ENCODE measurements around the gene PLEKHA7. TPM values are rescaled to one million over a fixed set of nuclear protein-coding genes. Genes with fewer than 3 reads are reported as not detected.

PLEKHA7 gene
- total RNA-seq, 1 donor from 2014 or later: 37.5 TPM

DNA sequence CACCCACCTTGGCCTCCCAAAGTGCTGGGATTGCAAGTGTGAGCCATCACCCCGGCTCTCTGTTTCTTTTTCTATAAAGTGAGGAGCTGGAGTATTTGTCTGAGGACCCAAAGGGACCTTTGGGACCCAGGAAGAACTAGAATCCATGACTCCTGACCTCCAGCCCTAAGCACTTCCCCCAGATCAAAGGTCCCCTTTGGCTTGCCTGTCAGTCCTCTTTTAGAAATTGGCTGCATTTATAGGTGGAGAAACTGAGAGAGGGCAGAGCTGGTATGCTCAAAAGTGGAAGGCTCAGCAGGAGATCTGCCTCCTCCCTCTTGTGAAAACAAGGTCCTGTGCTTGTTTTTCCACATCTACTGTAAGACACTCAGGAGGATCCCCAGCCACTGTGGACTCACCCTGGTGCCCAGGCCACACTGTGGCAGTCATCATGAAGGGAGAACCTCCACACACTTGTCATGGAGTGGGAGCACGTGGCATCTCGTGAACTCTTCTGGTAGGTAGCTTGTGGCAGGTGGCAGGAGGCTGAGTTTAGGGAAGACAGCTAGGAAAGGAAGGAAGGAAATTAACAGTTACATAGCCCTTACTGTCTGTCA is 12.4 kb upstream of the PLEKHA7 start:
- H3K4me3 ChIP-seq (ENCODE audit: low read depth, low read length): no peak overlapping the region
- DNase-seq (ENCODE audit: low read depth): no peak
- TF ChIP-seq, protein P1, sequence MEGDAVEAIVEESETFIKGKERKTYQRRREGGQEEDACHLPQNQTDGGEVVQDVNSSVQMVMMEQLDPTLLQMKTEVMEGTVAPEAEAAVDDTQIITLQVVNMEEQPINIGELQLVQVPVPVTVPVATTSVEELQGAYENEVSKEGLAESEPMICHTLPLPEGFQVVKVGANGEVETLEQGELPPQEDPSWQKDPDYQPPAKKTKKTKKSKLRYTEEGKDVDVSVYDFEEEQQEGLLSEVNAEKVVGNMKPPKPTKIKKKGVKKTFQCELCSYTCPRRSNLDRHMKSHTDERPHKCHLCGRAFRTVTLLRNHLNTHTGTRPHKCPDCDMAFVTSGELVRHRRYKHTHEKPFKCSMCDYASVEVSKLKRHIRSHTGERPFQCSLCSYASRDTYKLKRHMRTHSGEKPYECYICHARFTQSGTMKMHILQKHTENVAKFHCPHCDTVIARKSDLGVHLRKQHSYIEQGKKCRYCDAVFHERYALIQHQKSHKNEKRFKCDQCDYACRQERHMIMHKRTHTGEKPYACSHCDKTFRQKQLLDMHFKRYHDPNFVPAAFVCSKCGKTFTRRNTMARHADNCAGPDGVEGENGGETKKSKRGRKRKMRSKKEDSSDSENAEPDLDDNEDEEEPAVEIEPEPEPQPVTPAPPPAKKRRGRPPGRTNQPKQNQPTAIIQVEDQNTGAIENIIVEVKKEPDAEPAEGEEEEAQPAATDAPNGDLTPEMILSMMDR (conservative IDR thresholded peaks at IDR 0.05; ENCODE audit: low read depth, low read length): no peak

DNA sequence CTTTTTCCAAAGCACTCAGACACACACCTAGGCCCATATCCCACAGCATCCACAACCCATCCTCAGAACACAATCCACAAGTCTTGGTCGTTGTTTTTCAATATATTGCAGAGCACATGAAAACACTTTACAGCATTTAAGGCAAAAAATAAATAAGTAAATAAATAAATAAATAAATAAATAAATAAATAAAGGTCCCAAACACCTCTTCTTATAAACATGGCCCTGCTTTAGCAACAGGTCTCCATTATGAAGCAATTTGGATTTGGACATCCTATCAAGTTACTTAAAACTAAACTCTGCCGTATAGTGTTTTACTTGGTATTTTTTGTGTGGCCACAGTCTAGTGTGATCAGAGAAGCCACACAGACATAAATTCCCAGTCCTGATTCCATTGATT is 10.7 kb upstream of the PLEKHA7 start:
- H3K4me3 ChIP-seq (ENCODE audit: low read depth, low read length): no peak overlapping the region
- TF ChIP-seq, protein P1 (conservative IDR thresholded peaks at IDR 0.05; ENCODE audit: low read depth, low read length): no peak
- no peak for DNase-seq (ENCODE audit: low read depth)

DNA sequence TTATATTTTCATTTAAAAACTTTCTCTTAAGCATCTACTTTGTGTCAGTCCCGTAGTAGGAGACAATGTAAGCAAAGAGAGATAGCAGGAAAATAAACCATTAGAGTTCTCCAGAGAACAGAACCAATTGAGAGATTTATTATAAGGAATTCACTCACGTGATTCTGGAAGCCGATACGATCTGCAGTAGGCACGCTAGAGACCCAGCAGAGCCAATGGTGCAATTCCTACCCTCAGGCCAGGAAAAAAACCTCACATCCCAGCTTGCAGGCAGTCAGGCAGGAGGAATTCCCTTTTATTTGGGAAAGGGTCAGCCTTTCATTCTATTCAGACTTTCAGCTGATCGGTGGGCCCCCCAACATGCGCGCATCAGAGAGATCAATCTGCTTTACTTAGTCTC is 7.3 kb upstream of the PLEKHA7 start:
- H3K4me3 ChIP-seq (ENCODE audit: low read depth, low read length): no peak overlapping the region
- TF ChIP-seq, protein P1 (conservative IDR thresholded peaks at IDR 0.05; ENCODE audit: low read depth, low read length): no peak
- DNase-seq (ENCODE audit: low read depth): no peak

DNA sequence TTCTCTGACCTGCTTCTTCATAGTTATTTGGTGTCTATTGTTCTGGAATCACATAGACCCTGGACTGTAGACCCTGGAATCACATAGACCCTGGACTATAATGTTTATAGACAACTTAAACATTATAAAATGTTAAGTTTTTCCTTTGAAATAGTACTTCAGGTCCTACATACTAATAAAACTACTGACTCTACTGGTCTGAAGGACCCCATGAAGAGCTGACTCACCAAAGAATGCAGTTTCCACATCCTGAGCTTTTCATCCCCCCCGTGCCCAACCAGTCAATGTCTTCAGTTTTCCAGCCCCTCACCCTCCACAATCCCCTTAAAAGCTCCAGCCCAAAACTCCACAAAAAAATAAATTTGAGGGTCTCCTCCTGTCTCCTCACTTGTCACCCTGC is 6.6 kb upstream of the PLEKHA7 start:
- no peak for DNase-seq (ENCODE audit: low read depth)
- TF ChIP-seq, protein P1 (conservative IDR thresholded peaks at IDR 0.05; ENCODE audit: low read depth, low read length): no peak
- H3K4me3 ChIP-seq (ENCODE audit: low read depth, low read length): no peak overlapping the region

DNA sequence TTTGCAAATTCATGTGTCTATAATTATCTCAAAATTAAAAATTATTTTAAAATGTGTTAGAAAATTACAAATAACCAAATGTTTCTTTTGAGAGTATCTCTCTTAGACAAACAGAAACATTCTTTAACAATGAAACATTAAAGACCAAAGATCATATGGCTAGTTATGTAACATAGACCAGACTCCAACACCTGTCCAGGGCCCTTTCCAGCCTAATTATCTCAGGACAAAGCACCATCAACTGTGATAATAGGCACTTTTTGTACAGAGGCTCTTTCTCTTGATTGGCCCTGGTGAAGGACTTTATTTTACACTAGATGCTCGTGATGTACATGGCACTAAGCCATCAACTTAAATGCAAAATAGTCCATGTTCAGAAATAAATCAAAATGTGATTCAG is 5.0 kb upstream of the PLEKHA7 start:
- DNase-seq (ENCODE audit: low read depth): no peak

DNA sequence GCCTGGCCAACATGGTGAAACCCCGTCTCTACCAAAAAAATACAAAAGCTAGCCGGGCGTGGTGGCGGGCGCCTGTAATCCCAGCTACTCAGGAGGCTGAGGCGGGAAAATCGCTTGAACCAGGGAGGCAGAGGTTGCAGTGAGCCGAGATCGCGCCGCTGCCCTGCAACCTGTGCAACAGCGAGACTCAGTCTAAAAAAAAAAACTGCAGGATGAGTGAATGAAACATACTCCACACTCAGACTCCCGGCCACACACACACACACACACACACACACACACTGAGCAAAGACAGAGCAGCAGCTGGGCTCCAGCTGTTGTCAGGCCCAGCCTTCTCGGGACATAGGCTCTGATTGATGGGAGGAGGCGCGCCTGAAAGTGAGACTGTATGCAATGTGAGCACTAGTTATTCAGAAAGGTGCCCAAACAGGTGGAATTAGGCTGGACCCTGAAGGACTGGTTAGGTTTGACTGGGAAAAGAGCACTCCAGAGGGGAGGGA is 1.5 kb upstream of the PLEKHA7 start:
- DNase-seq (ENCODE audit: low read depth): no peak
- H3K4me3 ChIP-seq (ENCODE audit: low read depth, low read length): peak overlapping the region; percentile 70
- TF ChIP-seq, protein P1 (conservative IDR thresholded peaks at IDR 0.05; ENCODE audit: low read depth, low read length): no peak

More for the DNA sequence above, 5.0 kb upstream of the PLEKHA7 start:
- H3K4me3 ChIP-seq (ENCODE audit: low read depth, low read length): no peak overlapping the region
- TF ChIP-seq, protein P1 (conservative IDR thresholded peaks at IDR 0.05; ENCODE audit: low read depth, low read length): no peak
